Activated CD4-positive, alpha-beta T cell treated with anti-CD3 and anti-CD28 coated beads, Interleukin-2, Interleukin-6, amounts not matched to agents 100 ng/mL and 50 ng/mL, durations not matched to agents 16 hours and 8 hours (primary cell): Measurements from ENCODE around the gene LRRTM4.

ENCODE experiments used
- DNase-seq: peaks from one replicate; pipeline ENCODE4 v3.0.0-alpha.2; 2020

Gene LRRTM4

GRCh38 chr2:76977846-76978727 is 544.1 kb downstream of the LRRTM4 start:
- DNase-seq = no peak

- DNase-seq = no peak
Measured at GRCh38 chr2:76975752-76976151, 546.4 kb downstream of the LRRTM4 start.

DNA sequence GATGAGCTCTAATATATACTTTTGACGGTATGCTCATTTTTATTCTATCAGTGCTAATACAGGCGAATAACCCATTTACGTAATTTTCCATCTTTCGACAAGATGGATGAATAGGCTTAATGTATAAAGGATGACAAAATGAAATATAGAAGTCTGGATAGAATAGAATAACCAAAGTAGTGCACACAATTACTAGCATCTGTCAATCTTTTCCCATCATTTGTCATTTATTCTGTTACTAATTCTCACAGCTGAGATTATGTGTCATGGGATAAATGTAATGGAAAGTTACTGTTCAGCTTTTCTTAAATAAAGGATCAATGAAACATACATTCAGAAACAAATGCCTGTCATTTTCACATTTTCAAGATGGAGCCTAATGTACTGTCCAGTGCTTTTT is 548.6 kb downstream of the LRRTM4 start:
- no peak for DNase-seq

DNA sequence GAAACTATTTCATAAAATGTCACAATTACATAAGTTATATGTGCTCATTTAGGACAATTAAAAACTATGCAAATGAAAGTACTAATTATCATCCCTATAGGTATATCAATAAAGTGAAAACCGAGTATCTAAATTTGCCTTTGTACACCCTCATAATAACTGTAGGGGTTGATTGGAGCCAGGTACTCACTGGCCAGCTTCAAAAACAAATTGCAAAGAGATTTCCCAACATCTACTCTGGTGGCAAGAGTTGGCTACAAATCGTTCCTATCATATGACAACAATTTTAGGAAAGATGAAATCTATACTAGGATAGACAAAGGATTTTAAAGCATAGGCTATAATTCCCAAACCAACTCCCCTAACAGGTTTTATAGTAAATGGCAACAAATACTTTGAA is 556.4 kb downstream of the LRRTM4 start:
- DNase-seq = no peak

DNA sequence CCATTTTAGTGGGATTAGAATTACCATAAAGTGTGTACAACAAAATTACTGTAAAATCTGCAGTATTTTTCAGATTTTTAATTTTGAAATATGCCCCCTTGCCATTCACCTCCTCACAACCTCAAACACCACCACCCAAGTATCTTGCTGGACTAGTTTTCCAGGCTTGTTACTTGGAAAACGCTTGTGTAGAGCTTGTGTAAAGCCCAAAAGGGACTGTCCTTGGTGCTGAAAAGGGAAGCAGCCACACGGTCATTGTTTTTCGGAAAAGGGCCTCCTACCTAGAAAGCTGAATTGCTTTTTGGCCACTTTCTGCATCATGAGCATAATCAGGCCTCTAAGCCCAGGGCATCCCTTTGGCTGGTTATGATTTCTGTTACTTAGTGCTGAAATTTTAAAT is 563.4 kb downstream of the LRRTM4 start:
- no peak for DNase-seq

DNA sequence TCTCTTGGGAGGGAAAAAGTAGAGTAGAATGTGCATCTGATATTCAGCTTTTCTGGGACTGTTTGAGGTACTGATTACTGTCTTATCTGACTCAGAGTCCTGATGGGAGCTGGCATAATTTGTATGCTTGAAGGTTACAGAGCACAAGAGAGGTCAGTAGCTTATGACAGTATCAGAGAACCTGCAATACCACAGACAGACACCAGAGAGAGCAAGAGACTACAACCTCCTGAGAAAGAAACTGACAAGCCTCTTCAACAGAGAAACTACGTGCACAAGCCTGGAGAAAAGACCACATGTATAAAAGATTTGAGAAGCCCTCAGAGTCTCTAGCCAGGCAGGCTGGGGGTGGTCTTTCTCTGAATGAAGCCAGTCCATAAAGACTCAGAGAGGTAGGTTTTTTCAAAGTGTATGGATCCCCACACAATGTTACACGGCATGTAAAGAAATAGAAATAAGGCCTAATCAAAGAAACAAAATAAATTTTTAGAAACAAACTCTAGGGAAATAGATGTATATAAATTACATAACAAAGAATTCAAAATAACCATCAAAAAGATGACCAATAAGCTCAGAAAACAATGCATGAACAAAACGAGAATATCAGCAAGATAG is 568.3 kb downstream of the LRRTM4 start:
- peak; percentile 26 for DNase-seq

DNA sequence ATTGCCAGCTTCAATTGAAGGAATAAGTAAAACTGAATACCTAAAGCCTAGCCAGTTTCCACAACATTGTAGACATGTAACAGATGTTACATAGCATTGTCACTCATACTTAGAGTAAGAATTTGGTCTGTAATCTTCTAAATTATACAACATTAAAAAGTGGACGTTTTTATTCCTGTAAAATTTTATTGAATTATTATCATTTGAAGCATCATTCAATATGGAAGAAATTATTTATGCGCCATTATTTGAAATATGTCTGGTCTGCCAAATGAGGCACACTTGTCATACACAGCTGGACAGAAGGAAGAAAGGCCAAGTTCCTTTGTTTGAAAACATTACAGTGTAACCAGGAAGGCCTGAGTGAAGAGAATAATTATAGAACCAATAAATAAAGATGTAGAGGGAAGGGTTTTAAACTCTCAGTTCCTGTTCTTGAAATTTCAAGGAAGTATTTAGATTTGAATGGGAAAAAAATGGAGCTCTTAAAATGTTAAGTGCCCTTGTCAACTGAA is 575.5 kb downstream of the LRRTM4 start:
- no peak for DNase-seq

- DNase-seq = no peak
Measured at GRCh38 chr2:76940559-76940958, 581.6 kb downstream of the LRRTM4 start.

DNA sequence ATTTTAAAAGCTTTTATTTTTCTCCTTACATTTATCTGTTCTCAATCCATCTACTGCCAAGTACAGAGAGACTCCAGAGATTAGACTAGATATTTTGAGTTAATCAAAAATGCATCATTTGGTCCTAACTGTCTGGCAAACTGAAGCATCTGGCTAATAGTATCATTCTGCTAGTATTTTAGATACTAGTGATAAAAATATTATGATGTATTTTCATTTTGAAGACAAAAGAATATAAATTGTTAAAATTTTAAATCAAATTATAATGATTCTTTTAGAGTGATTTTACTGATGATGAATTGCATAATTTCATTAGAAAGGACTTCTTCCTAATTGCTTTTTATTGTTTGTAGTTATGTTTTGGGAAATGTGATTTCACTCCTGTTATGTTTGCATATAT is 584.0 kb downstream of the LRRTM4 start:
- no peak for DNase-seq

GRCh38 chr2:76932550-76932949 is 589.6 kb downstream of the LRRTM4 start:
- no peak for DNase-seq

DNA sequence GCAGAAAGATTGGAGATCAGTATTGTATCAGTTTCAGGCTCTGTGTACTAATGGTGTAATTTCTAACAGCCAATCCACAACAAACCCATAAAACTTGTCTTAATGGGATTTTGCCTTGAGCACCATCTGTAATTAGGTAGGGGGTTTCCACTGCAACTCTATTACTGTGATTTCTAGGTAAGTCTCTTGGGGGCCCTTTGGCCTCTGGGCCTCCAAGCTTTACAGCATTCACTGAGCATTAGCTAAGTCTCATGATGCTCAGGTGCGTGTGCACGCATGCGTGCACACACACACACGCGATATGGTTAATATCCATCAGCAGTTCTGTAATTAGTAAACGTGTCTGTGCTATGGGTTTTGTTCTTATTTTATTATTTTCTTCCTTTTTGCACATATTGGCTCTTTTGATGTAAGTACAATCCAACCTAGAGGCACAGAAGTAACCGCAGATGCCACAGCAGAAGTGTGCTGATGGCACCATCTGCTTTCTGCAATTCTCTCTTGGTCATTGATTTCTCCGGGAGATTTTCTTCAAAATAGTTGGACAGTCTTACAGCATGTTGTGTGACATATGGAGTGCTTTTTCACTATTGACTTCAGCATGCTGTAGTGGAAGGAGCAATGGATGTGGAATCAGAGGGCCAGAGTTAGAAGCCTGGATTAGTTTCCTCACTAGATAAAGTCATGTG is 592.0 kb downstream of the LRRTM4 start:
- DNase-seq = no peak

DNA sequence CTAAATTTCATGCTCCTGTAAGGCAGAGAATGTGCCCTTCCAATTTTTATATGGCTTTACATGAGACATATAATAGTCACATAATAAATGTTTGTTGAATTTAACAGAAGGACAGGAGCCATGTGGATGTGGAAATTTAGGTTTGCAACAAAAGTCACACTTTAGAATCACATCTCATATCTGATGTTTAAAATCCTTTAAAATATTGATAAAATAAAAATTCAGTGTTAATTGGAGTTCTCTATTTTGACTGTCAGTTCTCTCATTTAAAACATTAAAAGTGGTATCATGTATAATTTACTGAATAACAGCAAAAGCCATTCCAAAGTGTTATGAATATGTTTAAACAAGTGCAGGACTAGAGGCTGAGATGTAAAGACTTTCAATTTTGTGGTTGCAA is 594.1 kb downstream of the LRRTM4 start:
- DNase-seq = no peak

DNA sequence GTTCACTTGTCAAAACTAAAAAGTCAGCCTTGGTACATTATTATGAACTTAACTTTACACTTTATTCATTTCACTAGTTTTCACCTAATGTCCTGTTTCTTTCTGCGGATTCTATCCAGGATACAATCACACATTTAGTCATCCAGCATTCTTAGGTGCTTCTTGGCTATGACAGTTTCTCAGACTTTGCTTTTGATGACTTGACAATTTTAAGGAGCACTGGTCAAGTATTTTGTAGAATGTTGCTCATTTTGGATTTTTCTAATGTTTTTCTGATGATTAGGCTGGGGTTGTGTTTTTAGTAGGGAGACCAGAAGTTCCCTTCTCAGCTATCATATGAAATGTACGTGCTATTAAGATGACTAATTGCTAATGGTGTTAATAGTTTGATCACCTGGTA is 601.2 kb downstream of the LRRTM4 start:
- DNase-seq = no peak

DNA sequence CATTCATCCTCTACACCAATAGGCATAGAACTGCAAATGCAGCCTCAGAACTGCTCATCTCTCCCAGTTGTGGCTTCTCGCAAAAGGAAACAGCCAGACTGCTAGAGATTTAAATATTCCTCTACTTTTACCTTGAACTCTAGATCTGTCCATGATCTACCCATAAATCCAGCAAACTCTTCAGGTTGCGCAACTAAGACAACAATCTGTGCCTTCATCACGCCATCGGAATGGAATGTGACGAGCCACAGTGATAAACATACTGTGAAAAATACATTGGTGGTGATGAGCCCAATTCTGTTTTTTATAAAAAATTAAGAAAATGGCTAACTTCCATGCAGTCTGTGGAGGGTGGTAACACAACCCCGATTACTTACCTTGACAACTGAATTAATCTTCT is 626.7 kb downstream of the LRRTM4 start:
- DNase-seq = no peak

DNA sequence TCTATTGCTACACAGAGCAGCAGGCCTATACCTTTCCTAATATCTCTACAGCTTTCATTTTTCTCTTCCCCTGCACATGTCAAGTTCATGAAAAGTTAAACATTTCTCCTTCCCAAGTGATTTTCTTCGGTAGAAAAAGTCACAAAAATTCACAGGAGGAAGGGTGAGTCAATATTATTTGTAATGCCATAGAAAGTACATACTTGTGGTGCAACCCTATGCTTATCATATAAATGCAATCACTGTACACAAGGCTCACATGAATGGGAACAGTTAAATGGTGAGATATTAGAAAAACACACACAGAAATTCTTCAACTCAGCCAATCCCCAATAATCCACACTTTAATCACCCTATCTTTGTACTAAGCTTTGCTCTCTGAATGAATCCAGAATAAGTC is 651.6 kb downstream of the LRRTM4 start:
- no peak for DNase-seq

DNA sequence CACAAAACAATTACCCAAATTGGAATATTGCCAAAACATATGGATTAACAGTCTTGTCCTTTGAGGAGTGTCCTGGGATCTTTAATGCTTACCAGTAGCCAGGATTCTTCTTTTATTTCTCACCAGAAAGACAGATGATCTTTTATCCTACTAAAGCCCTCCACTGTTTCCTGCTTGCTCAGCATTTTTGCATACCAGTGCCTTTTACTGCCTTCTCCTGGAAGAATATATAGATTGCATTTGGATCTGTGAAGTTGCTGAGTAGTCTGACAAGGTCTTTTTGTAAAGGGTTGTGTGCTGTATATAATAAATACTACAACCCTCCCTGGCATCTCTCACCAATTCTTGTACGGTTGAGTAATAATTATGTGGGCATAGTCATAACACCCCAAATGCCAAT is 652.2 kb downstream of the LRRTM4 start:
- DNase-seq = no peak

- DNase-seq = no peak
Measured at GRCh38 chr2:76867854-76868253, 654.3 kb downstream of the LRRTM4 start.

DNA sequence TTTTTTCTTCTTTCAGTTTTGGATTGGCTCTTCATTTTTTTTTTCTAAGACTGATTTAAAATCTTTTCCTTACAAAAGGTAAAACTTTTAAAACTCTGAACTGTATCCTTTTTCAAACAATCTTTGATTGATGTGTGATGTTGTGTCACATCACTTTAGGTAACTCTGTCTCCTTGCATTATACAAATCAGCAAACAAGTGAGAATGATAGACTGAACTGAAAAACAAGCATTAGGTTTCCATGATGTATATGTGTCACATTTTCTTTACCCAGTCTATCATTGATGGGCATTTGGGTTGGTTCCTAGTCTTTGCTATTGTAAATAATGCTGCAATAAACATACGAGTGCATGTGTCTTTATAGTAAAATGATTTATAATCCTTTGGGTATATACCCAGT is 655.7 kb downstream of the LRRTM4 start:
- DNase-seq = no peak

DNA sequence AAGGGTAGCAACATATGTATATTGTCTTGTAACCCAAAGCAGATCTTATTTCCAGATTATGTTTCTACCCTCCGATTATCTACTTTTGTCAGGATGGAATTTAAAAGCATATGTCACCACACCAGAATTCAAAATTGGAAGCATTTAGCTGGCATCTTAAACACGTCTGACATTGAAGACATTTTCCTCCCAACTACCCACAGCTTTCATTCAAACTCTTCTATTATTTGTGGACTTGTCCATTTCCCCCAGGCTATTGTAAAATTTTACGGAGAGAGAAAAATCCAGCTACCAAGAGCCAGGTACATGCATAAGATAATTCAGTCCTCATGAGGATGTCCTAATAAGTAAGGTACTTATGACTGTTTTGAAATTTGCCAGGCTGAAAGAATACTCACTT is 659.3 kb downstream of the LRRTM4 start:
- DNase-seq = no peak

GRCh38 chr2:76861708-76862107 is 660.5 kb downstream of the LRRTM4 start:
- DNase-seq = no peak

DNA sequence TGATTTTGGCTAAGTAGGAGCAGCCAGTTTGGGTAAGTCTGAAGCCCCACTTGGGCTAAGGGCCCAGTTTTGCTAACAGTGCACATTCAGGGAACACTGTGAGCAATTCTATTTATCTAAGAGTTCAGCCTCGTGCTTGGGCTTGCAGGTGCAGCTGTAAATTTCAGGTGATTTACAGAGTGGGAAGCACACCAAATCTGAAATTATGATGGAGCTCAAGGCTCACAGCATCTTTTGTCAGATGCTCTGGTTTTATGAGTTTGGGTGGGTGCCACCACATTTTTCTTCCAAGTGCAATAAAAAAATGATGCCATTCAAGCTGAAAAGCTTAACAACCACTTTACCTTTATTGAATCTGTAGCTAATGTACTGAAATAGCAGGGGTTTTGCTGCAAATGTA is 671.2 kb downstream of the LRRTM4 start:
- DNase-seq = no peak

DNA sequence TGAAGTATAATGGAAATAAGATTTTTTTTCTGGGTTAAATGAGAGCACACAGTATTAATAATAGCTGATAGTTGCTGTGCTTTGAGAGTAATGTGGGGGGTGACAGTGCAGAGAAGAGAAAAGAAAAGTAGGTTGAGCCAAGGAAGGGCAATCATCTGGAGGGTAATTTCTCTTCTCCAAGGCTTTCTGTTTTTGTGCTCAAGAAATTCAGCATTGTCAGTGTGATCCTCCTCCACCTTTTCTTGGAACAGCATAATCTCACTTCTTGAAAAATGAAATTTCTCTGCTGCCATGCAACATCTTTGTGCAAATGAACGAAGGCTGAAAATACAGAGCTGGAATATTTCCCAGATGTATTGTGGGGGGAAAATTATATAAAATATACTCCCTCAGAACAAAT is 673.1 kb downstream of the LRRTM4 start:
- DNase-seq = no peak

DNA sequence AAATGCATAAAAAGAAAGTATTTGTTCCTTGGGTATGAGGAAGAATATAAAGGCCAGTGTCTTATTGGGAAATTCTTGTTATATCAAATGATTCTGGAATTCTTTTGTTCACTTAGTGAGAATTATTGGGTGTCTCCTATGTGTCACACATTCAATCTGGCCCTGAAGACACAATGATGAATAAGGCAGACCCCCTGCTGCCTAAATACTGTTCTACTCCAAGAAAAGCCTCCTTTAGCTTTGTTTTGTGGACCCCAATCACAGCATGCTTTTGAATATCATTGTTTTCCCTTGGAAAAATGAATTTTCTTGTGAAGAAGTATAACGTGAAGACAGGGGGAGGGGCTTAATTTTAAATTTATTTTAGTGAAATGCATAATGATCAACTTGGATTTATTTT is 682.4 kb downstream of the LRRTM4 start:
- DNase-seq = no peak
